GM21423 (cell line): Measurements from ENCODE around the gene TAF3.

Experiments used
- ATAC-seq: cut with Tn5 transposase; IDR thresholded peaks from one replicate; pipeline ENCODE4 v1.9.1; 2021; ENCODE audit warnings: mild to moderate bottlenecking, moderate library complexity; ENCODE audit not compliant: unreplicated experiment

The TAF3 gene

GRCh38 chr10:7932301-7933036, 114.2 kb downstream of the TAF3 start:
- ATAC-seq = no peak

DNA sequence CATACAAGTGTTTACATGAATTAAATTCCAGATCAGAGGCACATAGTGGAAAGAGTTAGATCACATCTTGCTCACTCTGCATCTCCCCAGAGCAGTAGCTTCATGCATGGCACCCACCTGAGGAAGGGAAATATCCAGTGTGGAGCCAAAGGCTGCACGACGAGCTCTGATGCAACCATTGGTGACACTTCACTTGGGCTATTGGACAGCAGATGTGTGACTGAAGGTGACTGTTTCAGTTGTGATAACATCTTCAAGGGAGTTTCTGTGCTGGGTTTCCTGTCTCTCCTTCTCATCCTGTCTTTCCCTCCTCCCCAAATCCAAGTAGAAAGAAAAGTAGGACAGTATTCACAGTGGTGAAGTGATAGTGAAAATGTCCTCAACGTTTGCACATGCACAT, 115.0 kb downstream of the TAF3 start:
- ATAC-seq = no peak

DNA sequence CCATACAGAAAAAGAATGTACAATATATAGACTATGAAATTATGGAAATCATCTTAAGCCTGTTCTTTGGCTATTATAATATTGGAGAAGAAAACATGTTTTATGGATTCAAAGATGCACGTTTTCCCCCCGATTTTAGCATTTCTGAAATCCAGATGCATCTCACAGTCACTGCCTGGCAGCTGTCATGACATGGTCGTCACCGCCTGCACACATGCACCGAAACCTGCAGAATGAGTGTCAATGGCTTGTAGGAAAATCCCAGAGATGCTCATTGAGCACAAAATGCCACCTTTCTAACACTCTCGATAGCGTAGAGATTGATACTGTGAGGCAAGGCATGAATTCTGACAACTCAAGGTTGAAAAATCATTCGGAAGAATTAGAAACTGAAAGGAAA, 115.5 kb downstream of the TAF3 start:
- ATAC-seq = no peak

GRCh38 chr10:7937315-7937945, 119.1 kb downstream of the TAF3 start:
- ATAC-seq = no peak

- no peak for ATAC-seq
Observed at GRCh38 chr10:7941576-7941975, 123.3 kb downstream of the TAF3 start.

- ATAC-seq = no peak
Observed at GRCh38 chr10:7942316-7942715, 124.0 kb downstream of the TAF3 start.

DNA sequence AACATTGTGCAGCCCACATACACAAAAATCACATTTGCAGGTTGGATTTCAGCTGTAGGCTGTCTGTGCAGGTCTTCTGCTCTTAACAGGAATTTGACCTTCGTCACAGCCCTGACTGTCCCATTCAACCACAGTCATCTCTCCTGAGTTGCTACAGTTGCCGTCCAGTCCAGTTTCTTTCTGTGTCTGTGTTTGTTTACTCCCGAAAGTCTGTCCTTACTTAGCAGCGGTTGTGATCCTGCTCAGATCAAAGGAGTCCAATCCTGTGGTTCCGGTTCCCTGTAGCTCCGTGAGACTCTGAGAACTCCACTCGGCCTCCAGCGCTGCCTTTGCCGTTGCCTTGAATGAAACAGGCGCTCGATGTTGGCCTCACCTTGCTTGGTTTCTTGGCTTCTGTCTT, 124.6 kb downstream of the TAF3 start:
- ATAC-seq = no peak

GRCh38 chr10:7944215-7944480, 125.8 kb downstream of the TAF3 start:
- no peak for ATAC-seq

- no peak for ATAC-seq
Observed at GRCh38 chr10:7944537-7944936, 126.2 kb downstream of the TAF3 start.

GRCh38 chr10:7945034-7945433, 126.7 kb downstream of the TAF3 start:
- no peak for ATAC-seq

GRCh38 chr10:7945469-7946187, 127.3 kb downstream of the TAF3 start:
- ATAC-seq = no peak

DNA sequence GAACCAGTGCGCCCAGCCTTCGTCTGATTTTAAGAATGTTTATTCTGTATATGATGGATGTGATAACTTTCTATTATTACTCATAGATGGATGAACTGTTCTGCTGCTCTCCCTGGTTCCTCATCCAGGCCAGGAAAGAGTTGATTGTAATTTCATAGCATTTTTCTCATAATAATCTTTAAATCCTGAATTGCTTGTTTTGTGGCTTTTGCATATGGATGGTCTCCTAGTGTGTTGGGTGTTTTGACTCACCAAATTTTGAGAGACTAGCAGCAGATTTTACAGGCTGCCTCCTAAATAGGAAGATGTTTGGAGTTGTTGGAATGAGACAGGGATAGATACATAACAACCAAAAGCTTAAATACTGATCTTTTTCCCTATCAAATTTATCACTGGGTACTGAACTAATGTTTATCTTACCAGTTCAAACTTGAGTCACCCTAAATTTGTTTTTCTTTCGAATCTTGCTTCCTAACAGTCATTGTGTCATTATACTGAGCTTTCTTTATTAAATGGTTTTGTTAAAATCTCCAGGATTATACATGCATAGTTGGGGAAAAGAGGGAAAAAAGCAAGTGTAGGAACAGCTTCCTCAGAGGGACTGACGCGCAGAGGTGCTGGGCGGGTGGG, 130.2 kb downstream of the TAF3 start:
- ATAC-seq = no peak

GRCh38 chr10:7950981-7951847, 132.9 kb downstream of the TAF3 start:
- ATAC-seq = no peak

GRCh38 chr10:7952266-7952665, 134.0 kb downstream of the TAF3 start:
- ATAC-seq = no peak

DNA sequence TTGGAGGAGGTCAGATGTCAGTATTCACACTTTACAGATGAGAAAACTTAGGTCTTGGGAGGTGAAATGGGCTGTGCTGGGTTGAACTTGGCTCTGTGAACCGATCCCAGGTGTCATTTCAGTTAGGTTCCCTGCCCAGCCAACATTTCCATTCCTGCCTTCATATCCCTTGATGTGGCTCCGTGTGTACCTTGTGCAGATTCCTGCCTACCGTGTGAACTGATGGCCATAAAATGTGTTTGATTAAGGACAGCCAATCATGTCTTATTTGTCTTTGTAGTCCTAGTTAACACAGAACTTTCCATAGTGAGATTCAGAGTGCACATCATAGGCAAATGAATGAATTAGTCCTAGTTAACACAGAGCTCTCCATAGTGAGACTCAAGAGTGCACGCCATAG, 135.1 kb downstream of the TAF3 start:
- ATAC-seq = no peak

- ATAC-seq = no peak
Observed at GRCh38 chr10:7955446-7955845, 137.1 kb downstream of the TAF3 start.

GRCh38 chr10:7956508-7956907, 138.2 kb downstream of the TAF3 start:
- ATAC-seq = peak; percentile 94

DNA sequence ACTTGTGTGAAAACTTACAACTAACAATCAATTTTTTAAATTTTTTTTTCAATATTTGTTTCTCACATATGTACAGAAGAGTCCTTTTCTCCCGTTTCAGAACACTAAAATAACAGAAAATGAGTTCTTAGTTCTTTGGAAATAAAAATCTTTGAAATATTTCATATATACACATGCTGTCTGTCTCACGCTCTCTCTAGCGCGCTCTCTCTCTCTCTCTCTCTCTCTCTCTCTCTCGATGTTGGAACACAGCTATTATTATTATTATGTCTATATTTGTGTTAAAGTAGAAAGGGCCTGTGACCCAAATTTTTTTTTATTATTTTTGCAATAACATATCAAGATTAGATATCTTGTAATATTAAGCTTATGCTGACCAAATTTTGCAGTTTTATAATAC, 139.3 kb downstream of the TAF3 start:
- no peak for ATAC-seq

GRCh38 chr10:7958442-7958841, 140.1 kb downstream of the TAF3 start:
- ATAC-seq = no peak

DNA sequence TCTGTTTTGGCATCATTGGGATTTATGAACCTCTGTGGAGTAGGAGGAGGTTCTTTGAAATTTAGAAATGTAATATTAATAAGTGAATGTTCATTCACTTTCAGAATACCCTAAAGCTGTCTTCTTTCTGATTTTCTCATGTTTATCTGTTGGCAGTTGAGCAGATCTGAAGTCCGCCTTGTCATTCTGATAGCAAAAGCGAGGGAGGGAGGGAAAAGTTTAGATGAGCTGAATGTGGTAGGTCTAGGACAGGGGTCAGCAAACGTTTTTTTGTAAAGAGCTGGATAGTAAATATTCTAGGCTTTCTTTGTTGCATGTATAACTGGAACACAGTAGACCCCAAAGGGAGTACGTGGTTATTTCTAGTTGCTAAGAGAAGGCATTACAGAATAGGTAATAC, 141.8 kb downstream of the TAF3 start:
- no peak for ATAC-seq

- no peak for ATAC-seq
Observed at GRCh38 chr10:7962592-7962991, 144.3 kb downstream of the TAF3 start.
